A549 treated with AZD9567 at 1 μM for 4 hours (cell line): ENCODE data around the gene MEGF8. TPM values are rescaled to one million over a fixed set of nuclear protein-coding genes. Genes with fewer than 3 reads are reported as not detected.

Source experiments
- total RNA-seq: library from RNA; stranded (reverse); fragments of 200-300 nt; extraction: Qiagen RNA extraction; gene quantifications from 5 replicates; pipeline ENCODE4 v1.2.3, GENCODE V29; 2022; ENCODE audit not compliant: insufficient read depth

The MEGF8 gene, protein sequence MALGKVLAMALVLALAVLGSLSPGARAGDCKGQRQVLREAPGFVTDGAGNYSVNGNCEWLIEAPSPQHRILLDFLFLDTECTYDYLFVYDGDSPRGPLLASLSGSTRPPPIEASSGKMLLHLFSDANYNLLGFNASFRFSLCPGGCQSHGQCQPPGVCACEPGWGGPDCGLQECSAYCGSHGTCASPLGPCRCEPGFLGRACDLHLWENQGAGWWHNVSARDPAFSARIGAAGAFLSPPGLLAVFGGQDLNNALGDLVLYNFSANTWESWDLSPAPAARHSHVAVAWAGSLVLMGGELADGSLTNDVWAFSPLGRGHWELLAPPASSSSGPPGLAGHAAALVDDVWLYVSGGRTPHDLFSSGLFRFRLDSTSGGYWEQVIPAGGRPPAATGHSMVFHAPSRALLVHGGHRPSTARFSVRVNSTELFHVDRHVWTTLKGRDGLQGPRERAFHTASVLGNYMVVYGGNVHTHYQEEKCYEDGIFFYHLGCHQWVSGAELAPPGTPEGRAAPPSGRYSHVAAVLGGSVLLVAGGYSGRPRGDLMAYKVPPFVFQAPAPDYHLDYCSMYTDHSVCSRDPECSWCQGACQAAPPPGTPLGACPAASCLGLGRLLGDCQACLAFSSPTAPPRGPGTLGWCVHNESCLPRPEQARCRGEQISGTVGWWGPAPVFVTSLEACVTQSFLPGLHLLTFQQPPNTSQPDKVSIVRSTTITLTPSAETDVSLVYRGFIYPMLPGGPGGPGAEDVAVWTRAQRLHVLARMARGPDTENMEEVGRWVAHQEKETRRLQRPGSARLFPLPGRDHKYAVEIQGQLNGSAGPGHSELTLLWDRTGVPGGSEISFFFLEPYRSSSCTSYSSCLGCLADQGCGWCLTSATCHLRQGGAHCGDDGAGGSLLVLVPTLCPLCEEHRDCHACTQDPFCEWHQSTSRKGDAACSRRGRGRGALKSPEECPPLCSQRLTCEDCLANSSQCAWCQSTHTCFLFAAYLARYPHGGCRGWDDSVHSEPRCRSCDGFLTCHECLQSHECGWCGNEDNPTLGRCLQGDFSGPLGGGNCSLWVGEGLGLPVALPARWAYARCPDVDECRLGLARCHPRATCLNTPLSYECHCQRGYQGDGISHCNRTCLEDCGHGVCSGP (N-terminal part only)
- total RNA-seq = 19.4 to 25.8 TPM (median 23.4 TPM) in 5 replicates

DNA sequence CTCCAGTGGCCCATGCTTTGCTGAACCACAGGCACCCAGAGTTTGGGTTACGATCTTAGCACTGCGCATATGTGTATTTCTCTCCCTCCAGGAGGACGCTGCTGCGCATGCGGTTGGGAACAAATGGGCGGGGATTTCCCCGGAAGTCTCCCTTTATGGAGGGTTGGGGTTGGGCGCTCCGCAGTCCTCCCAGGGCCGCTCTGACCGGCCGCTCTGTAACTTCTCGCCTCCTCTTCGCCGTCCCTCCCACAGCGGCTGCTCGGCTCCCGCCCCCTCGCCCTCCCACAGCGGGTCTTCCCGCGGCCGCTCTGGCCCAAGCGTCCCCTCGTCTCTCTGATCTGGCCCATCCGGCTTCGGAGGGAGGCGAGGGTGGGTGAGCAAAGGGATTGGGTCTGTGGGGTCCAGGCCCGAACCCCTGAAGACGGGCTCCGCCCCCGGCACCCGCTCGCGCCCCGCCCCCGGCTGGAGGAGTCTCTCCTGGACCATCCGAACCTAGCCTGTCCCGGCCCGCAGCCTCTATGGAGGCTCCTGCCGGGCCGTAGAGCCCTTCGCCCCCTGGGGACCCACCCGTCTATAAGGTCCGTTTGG is at the start of gene MEGF8:
TSS of gene MEGF8 (plus strand) at position 328 of the 588 bp plus-strand sequence. CDS start 609 bp downstream, outside the sequence.

DNA sequence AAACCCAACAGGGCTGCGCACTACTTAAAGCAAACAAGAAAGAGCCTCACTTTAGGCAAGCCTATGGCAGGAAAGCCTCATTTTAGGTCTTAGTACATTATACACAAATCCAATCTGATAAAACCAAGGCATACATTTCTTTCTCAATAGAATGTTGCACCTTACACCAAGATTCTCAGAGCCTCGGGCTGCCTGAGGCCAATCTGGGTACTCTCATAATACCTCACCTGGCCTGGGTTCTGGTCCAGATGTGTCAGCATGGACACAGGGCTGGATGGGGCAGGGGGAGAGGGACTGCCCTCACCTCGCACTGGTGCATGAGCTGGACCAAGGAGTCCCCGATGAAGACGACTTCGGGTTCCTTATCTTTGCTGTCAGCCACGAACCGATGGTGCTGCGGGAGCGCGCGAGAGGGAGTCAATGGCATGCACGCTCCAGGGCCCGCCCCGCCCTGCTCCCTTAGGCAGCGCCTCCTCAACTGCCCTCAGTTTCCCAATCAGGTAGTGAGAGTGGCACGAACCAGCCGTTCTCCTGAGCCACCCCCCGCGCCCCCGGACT is 23.7 kb upstream of the MEGF8 start, which contains the start of gene PRR19:
TSS of gene PRR19 (plus strand) at position 487 of the 558 bp plus-strand sequence. CDS start 7,453 bp downstream, outside the sequence.

DNA sequence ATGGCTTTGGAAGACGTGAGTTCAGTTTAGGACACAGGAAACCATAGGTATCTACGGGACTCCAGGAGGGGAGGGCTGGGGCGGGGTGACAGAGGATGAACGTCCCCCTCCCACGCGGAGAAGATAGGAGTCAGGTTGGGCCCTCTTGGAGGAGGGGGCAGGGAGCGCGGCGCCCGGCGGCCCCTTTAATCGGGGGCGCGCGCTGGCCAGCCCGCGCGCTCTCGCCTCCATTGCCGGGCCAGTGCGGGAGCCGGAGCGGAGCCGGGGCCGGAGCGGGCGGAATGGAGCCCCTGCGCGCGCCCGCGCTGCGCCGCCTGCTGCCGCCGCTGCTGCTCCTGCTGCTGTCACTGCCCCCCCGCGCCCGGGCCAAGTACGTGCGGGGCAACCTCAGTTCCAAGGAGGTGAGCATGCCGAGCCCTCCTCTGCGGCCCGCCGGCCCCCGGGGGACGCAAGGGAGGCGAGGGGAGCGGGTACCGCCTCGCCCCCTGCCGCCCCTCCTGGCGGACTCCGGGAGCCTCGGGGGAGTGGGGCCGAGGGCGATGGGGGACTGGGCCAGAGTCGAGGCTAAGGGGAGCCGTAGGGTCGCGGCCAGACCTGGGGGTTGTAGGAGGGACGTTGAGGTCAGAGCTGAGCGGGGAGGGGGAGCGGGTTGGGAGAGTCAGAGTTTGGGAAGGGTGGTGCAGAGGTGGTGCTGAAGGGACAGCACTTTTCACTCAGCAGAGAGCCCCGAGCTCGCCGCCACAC is 12.2 kb upstream of the MEGF8 start, which contains the start of gene TMEM145:
TSS of gene TMEM145 (plus strand) at position 214 of the 744 bp plus-strand sequence. CDS start at position 282, 68 bp downstream.

DNA sequence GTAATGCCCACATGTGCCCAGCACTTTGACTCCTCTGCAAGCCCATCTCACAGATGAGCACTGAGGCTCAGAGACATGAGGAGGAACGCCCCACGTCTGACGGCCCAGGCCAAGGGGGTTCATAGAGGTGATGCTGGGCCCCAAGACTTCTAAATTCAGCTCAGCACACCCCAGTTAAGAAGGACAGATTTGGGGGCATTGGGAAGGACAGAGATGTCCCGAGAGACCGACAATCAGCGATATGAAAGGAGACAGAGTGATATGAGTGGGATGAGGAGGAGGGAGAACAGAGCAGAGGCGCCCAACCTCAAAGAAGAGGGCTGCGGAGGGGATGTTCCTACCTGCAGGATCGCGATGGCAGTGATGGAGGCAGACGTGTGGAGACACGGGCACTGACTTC is 64.5 kb downstream of the MEGF8 start, which contains the start of gene CNFN:
TSS of gene CNFN (minus strand) at position 399 of the 400 bp plus-strand sequence. CDS start 1,260 bp downstream, outside the sequence.

DNA sequence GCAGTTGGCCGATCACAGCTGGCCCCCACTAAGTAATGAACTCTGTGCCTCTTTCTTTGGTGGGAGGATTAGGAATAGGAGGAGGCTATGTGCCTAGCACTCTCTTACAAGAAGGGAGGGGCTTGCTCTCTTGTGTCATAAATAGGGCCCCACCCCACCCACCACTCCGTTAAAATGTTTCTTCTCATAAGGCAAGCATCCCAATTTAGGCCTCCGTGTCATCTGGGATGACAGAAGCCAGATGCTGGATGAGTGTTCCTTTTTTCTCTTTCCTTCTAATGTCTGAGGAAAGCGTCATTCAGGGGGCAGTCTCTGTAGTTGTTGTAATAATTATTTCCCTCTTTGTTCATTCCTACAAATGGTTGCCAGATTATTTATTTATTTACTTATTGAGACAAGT is 101.9 kb downstream of the MEGF8 start, which contains the start of gene LIPE:
TSS of gene LIPE (minus strand) at position 76 of the 400 bp plus-strand sequence. CDS start 239 bp downstream, outside the sequence.

Other genes starting within 250 kb of the MEGF8 start
- gene ZNF574, start 249.5 kb upstream of the MEGF8 start, total RNA-seq = 35.6 to 44.4 TPM (median 39.7 TPM) in 5 replicates
- 0.23 to 1.1 TPM (median 0.40 TPM) in 5 replicates for gene POU2F2, start 193.2 kb upstream of the MEGF8 start, total RNA-seq
- gene DEDD2, start 108.0 kb upstream of the MEGF8 start, total RNA-seq = 47.7 to 74.6 TPM (median 67.5 TPM) in 5 replicates
- 17.6 to 22.0 TPM (median 19.8 TPM) in 5 replicates for gene ZNF526, start 105.3 kb upstream of the MEGF8 start, total RNA-seq
- gene GSK3A, start 83.0 kb upstream of the MEGF8 start, total RNA-seq = 108 to 158 TPM (median 149 TPM) in 5 replicates
- 110 to 145 TPM (median 117 TPM) in 5 replicates for gene ERF, start 70.5 kb upstream of the MEGF8 start, total RNA-seq
- gene CIC, start 56.4 kb upstream of the MEGF8 start, total RNA-seq = 39.8 to 51.4 TPM (median 48.5 TPM) in 5 replicates
- 3.5 to 7.3 TPM (median 4.1 TPM) in 5 replicates for gene PRR19, start 23.5 kb upstream of the MEGF8 start, total RNA-seq
- 146 to 166 TPM (median 152 TPM) in 5 replicates for gene PAFAH1B3, start 23.0 kb upstream of the MEGF8 start, total RNA-seq
- 3.1 to 4.6 TPM (median 3.6 TPM) in 4 of 5 replicates, not detected in the other for gene TMEM145, start 12.3 kb upstream of the MEGF8 start, total RNA-seq
- 31.4 to 52.9 TPM (median 48.6 TPM) in 5 replicates for gene CNFN, start 64.7 kb downstream of the MEGF8 start, total RNA-seq
- gene LIPE, start 101.8 kb downstream of the MEGF8 start, total RNA-seq = 1.5 to 3.1 TPM (median 2.3 TPM) in 5 replicates
- 0.09 to 0.11 TPM in 2 of 5 replicates, not detected in the others for gene CXCL17, start 117.3 kb downstream of the MEGF8 start, total RNA-seq
- 1.3 to 2.4 TPM (median 1.4 TPM) in 5 replicates for gene CEACAM1, start 202.8 kb downstream of the MEGF8 start, total RNA-seq